ENCODE data around the gene CLNK.

Gene CLNK

DNA sequence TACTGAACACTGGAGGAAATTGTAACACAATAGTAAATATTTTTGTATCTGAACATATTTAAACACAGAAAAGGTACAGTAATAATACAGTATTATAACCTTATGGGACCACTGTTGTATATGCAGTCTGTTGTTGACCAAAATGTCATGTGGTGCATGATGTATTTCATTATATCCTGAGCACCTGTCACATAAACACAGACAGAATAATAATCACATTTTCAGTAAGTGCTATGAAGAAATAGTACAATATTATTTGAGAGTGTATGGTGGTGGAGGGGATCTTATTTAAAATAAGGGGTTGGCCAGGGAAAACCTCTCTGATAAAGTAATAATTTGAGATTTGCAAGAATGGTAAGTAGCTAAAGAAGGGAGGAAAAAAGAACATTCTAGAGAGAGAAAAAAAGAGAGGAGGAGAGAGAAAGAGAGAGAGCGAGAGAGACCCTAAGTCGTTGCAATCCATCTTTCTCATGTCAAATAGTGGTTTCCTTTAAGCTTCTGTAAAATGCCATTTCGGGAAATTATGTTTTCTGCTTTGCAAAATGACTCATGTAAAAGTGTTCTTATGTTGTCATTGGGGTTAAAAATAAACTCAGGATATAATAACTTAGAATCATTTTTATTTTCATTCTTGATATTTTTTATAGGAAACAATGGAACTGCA lies 19.3 kb upstream of the CLNK start:
- intact Hi-C loops (cut with DNase I), result no loop called here
- no peak for DNase-seq

DNA sequence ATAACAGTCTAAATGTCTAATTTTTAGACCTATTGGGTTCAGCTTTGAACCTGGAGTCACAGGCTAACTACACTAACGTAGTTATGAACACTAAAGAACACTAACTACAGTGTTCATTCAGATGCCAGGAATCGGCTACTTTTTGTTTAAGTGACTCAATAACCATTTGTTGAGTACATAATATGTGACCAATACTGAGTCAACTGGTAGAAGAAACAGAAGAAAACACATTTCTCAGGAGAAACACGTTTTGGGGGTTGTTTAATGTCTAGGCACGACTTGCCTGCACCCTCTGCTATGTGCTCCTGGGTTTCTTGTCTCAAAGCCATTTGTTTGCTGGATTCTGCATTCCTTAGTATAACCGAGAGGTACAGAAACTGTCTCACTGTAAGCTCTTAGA lies 18.6 kb upstream of the CLNK start:
- intact Hi-C loops (cut with DNase I), result no loop called here
- DNase-seq, result no peak

DNA sequence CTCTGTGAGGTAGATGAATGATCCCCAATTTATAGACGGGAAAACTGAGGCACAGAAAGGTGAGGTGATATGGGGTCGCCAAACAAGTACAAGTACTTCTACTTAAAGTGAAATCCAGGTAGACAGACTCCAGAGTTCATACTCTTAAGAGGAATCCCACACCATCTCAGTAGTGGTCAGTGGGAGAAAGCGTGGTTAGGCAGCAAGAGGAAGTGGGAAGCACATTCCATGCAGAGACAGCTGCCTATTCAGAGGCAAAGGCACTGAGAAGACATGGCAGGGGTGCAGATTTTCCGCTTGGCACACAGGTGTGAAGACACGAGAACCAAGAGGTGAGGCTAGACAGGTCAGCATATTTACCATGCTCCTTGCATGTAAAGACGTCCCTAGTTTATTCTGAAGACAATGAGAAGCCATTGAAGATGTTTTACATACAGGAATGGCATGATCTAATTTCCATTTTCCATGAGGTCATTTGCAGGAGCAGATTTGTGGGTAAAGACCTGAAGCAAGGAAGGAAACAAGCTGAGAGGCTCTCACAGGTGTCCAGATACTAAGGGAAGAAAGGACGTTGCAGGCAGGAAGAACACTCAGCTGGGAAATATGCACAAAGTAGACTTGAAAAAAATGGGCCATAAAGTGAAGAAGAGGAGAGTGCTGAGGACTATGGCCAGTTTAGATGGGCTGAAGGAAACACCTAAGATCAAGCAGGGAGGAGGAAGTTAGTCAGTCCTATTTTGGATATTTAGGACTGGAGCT lies 17.3 kb upstream of the CLNK start:
- DNase-seq, result no peak
- intact Hi-C loops (cut with DNase I), result no loop called here

DNA sequence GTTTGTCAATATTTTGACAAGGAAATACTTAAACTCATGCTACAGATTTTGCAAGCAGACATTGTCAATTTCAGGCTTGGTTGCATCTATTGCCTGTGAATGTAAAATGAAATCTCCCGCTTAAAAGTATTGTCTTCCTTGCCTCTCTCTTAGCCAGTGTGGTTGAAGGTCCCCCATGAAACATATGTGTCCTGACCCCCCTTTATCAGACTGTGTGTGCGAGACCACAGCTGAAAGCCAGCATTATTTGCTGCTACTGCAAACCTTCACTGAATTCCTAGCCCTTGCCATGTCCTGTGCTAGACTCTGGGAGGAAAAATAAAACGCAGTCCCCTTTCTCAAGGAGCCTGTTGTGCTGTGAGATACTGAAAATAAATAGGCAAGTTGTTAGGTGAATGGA lies 16.6 kb upstream of the CLNK start:
- intact Hi-C loops (cut with DNase I), result no loop called here

DNA sequence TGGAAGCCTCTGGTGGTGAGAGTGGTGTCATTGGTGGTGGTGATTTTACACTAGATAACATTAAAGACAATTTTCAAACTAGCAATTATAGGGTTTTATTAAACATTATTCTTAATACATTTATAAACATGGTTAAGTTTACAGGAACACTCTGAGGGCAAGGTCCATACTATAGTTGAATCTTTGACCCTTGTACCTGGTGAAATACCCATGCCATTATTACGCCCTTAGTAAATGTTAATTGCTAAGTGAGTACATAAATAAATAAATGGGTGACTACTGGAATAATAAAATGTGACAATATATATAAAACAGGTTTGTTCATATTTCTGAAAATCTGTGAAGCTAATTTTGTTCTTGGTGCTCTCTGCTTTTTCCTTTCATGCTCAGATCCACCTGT lies 13.6 kb upstream of the CLNK start:
- intact Hi-C loops (cut with DNase I), result no loop called here
- no peak for DNase-seq

More for the DNA sequence above, 16.6 kb upstream of the CLNK start:
- no peak for DNase-seq

DNA sequence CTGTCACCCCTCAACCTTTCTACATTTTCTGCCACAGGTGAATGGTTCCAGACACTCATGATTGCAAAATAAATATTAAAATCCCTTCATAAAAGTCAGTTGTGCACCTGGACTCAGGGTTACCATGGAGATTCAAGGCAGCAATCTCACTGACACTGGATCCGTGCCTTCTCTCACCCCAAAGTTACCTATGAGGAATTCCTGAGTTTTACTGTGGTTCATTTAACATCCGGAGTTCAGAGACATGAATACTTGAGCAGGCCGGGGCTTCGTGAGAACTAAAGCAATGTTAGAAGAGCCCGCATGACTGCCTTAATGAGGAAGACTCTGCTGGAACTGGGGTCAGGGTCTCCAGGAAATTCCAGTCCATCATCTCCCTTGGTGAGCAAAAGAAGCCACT lies 12.5 kb upstream of the CLNK start:
- DNase-seq, result no peak
- intact Hi-C loops (cut with DNase I), result no loop called here

DNA sequence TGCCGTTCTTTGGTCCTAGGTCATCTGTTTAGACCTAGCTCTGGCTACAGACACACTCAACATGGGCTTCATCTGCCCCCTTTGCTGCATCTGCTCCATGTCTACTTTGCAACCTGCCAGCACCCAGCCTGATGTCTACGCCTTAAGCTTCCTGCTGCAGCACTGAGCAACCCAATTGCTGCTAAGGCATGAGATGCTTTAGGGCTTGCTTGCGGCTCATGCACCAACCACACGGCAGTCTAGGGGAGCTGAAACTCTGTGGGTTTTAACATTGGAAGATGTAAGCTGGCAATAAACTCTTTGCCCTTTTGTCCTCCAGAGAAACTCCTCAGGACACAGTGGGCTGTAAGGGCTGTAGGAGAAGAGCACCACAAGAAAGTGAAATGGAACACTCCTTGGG lies 11.7 kb upstream of the CLNK start:
- DNase-seq, result no peak
- intact Hi-C loops (cut with DNase I), result no loop called here

DNA sequence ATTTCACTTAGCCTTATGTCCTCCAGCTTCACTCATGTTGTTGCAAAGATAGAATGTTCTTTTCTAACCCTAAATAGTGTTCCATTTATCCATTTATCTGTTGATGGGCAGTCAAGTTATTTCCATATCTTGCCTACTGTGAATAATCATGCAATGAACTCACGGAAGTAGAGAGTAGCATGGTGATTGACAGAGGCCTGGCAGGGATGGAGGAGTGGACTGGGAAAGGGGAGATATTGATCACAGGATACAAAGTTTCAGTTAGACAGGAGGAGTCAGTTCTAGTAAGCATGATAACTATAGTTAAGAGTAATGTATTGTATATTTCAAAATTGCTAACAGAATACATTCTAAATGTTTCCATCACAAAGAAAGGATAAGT lies 10.3 kb upstream of the CLNK start:
- intact Hi-C loops (cut with DNase I), result no loop called here

DNA sequence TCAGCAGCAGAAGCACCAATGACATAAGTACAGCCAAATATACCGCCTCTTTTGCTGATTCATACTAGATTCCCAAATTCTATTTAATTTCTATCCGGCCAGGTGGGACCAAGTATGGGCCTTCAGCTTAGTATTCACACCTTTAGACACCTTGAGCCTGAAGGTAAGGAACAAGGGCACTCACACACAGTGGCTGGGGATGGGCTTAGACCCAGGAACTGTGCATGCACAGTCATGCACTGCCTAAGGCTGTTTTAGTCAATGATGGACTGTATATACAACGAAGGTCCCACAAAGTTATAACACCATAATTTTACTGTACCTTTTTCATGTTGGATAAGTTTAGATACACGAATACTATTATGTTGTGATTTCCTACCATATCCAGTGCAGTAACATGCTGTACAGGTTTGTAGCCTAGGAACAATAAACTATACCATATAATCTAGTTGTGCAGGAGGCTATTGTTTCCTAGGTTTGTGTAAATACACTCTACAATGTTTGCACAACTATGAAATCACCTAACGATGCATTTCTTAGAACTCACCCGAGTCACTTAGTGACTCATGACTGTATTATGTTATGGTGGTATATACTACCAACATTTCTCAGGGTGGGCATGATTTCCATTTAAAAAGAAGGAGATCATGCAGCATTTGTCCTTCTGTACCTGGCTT lies 9.7 kb upstream of the CLNK start:
- intact Hi-C loops (cut with DNase I), result no loop called here
- no peak for DNase-seq

More for the DNA sequence above, 10.3 kb upstream of the CLNK start:
- DNase-seq, result no peak

DNA sequence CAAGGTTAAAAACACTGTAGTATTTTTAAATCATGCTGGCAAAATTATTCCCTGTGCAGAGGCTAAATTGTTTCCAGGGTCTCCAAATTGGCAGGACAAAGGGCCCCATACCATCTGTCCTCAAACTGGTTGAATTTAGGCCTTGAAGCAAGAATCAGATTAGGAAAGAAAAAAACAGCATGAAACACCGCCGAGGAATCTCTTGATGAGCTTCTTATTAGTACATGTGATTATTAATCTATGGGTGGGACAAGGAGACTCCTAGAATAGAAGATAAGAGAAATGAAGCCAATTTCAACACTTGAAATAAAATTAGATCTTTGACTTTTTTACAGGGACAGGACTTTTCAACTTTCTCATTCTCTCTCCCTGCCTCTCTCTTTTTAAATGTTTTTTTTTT lies 7.1 kb upstream of the CLNK start:
- no peak for DNase-seq
- intact Hi-C loops (cut with DNase I), result no loop called here

DNA sequence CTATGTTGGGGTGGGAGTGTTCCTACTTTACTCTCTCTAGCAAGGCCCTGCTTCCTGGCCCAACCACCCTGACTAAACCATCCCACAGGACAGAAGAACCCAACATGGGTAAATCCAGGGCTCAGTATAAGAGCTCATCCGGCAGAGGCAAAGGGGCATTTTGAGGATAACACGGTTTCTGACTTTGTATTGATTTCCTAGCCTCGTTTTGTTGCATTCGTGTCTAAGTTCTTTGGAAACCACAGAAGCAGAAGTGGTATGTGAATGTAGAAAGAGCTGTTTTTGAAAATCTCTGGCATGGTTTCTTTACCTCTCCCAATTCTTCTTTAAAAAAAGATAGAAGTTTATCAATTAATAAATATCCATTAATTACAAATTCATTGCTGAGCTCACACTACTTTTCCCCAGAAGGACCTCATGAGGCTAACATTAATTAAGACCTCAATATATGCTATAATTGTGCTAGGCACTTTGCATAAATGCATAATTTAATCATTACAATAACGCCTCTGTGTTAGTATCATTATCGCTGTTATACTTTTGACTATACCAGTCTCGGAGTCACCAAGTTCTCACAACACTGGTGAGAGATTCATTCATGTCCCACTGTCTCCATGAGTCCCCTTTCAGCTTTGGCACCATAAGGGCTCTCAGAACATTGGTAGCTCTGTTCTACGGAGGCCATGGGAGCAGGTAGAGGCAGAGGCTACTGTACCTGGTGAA lies 5.8 kb upstream of the CLNK start:
- DNase-seq, result no peak
- intact Hi-C loops (cut with DNase I), result no loop called here

DNA sequence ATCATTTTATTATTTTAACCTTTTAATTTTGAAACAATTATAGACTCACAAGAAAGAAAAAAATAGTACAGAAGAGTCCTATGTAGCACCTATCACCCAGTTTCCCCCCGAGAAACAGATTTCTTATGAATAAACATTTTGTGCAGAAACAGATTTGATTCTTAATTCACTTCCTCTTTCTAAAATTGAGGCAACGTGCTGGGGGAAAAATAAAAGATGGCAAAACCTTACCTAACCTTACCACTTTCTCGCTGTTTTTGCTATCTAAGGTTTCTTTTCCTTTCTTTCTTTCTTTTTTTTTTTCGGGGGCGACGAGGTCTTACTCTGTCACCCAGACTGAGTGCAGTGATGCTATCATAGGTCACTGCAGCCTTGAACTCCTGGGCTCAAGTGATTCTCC lies 4.3 kb upstream of the CLNK start:
- intact Hi-C loops (cut with DNase I), result no loop called here
- DNase-seq, result no peak

DNA sequence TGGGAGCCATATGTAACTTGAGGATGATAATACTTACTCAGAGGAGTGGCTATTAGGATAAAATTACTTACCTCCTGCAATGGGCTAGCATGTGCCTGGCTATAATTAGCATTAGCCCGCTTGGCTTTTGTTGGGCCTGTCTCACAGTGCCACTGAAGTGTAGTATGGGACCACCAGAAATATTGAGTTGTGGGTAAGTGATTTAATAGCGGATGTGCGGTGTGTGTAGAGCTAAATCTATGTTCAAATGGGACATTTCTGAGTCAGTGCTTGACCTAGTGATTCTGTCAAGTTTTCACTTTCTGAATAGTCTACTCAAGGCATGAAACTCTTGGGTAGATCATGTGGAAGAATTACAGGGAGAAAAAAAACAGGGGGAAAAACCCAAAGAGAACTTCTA lies 3.5 kb upstream of the CLNK start:
- intact Hi-C loops (cut with DNase I), result no loop called here
- DNase-seq, result no peak

DNA sequence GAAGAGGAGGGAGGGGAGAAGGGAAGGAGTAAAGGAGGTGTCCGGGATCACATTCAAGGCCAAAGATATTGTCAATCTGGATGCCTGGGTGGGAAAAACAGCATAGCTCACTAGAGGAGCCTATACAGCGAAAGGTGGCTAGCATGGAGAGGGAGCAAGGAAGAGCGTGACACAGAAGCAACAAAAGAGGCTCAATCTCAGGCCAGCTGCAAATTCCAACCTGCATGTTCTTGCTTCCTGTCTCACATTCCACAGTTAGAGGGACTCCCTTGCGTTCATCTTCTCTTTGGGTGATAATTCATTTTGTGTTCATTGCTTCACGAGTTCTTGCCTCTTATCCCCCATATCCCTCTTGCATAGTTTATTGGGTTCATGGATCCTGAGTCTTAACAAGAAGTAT lies 3.0 kb upstream of the CLNK start:
- no peak for DNase-seq

DNA sequence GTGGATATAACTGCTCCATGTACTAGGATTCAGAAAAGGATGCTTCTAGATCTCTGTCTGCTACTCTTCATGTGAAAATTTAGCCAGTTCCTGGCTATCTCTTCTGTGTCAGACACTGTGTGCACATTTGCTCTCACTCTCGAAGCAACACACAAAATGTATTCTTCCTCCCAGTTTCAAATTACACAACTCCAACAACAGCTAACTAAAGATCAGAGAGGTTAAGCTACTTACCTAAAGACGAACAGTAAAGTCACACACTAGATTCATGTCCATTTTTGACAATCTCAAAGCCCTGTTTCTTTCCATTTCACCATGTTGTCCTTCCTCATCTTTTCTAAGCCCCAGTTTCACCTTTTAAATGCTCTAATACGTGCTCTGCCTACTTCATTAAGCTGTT lies 2.2 kb downstream of the CLNK start:
- no peak for DNase-seq

More for the DNA sequence above, 3.0 kb upstream of the CLNK start:
- intact Hi-C loops (cut with DNase I), result no loop called here

DNA sequence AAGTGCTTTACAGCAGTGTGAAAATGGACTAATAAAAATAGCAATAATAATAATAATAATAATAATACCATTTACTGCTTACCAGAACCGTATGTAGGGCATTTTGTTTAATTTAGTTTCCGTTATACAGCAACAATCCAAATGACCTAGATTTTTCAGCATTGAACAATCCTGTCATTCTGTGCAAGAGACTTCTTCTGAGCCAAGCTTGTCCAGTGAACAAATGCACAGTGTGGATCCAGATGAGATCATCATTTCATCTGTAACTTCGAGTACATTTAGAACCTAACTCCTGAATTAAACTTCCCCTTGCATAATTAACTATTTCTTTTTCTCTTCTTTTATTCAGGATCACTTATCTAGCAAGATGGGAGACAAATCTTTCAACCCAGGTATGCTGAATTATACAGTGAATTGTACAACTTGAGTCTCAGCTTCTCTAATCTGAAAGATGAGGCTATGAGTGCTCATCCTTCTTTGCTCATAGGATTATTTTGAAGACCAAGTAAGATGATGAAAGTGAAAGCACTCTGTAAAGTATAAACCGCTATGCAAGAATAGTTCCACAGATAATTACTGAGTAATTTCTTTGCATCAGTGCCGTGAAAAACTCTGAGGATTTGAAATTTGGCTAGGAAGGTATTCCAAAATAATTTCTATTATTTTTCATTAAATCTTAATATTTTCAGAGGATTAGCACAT lies 6.6 kb downstream of the CLNK start:
- intact Hi-C loops (cut with DNase I), result no loop called here
- DNase-seq, result no peak

More for the DNA sequence above, 2.2 kb downstream of the CLNK start:
- intact Hi-C loops (cut with DNase I), result no loop called here

DNA sequence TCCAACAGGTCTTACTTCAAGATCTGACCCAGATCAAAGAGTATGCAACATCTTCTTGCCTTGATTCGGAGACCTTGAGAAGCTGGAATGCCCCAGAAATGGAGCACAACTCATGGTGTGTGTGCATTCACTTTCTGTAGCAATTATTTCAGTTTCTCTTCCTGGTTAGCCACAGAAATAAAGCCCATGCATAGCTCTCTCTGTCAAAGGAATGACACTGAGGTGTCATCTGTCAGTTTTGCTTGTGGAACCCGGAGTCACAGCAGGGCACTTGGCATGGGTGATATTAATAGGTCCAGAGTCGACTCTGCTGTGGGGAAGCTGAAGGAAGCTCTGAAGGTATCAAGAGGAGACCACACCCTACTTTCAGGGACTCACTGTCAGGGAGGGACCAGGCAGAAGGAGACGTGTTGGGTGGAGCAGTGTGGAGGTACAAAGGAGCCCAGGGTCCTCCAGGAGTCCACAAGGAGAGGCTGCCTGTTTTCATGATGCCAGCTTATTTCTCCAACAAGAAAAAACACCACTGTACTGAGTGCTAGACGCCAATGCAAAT lies 10.7 kb downstream of the CLNK start:
- DNase-seq, result no peak
- intact Hi-C loops (cut with DNase I), result no loop called here

DNA sequence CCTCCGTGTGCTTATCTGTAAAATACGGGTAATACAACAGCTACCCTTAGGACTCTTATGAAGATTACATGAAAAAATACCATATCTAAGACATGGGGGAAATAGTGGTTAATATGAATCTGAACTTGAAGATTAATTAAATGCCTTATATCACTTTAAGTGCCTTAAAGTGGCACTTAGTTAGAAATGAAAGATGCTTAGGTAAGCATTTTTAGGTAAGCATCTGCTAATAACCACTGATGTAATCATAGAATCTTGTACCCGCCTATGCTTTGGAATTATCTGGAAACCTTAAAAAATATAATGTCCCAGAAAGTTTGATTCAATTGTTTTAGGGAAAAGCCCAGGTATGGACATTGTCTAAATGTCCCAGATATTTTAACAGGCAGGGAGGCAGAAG lies 12.2 kb downstream of the CLNK start:
- no peak for DNase-seq
- intact Hi-C loops (cut with DNase I), result no loop called here

DNA sequence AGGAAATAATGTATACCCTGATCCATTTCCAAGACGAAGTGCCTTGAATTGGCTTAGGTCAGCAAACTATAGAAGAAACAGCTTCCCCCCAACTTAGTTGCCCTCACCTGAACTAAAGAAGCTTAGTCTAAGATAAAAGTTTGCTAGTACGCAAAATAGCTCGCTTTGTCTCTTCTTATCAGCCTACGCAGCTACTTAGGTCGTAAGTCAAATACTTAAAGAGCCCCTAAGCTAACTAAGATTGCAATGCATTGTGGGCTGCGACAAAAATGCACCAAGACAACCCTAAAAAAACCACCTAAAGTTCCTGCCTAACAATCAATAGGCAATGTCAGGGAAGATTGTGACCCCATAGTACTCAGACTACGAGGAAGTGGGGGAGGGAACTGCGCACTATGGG lies 12.8 kb downstream of the CLNK start:
- DNase-seq, result no peak

More for the DNA sequence above, 12.8 kb downstream of the CLNK start:
- intact Hi-C loops (cut with DNase I), result no loop called here

Data from head of caudate nucleus (tissue), 42 donors.